Neuronal stem cell (in vitro differentiated cells): ENCODE results near the gene DNAH9.

Experiments used
- DNase-seq: peaks from one replicate; pipeline ENCODE4 v3.0.0-alpha.2; 2013; ENCODE audit warnings: low spot score
- H2AFZ ChIP-seq: one replicate; pipeline ENCODE4 v1.6.1; 2013; ENCODE audit warnings: mild to moderate bottlenecking, low read length, inconsistent platforms
- H2AK5ac ChIP-seq: 2 replicates; pipeline ENCODE4 v1.6.1; 2013; ENCODE audit warnings: low read depth, mild to moderate bottlenecking, inconsistent platforms, low read length, moderate library complexity, mixed read lengths
- H2BK120ac ChIP-seq: 2 replicates; pipeline ENCODE4 v1.6.1; 2013; ENCODE audit warnings: low read depth, mild to moderate bottlenecking, inconsistent platforms, low read length, moderate library complexity, mixed read lengths
- H2BK12ac ChIP-seq: one replicate; pipeline ENCODE4 v1.6.1; 2013; ENCODE audit warnings: low read length, inconsistent platforms
- H2BK15ac ChIP-seq: 2 replicates; pipeline ENCODE4 v1.6.1; 2013; ENCODE audit warnings: mild to moderate bottlenecking, low read length, inconsistent platforms, mixed read lengths
- H2BK5ac ChIP-seq: one replicate; pipeline ENCODE4 v1.6.1; 2013; ENCODE audit warnings: inconsistent platforms, mild to moderate bottlenecking, low read length, moderate library complexity
- H3K14ac ChIP-seq: one replicate; pipeline ENCODE4 v1.6.1; 2013; ENCODE audit warnings: low read length, inconsistent platforms
- H3K18ac ChIP-seq: 2 replicates; pipeline ENCODE4 v1.6.1; 2013; ENCODE audit warnings: low read length, inconsistent platforms
- H3K23ac ChIP-seq: 2 replicates; pipeline ENCODE4 v1.6.1; 2013; ENCODE audit warnings: low read depth, mild to moderate bottlenecking, mixed read lengths, low read length, inconsistent platforms; ENCODE audit not compliant: poor library complexity
- H3K27ac ChIP-seq: replicated peaks from 3 replicates; pipeline ENCODE4 v1.5.1; 2013; ENCODE audit warnings: low read length, inconsistent platforms
- H3K27me3 ChIP-seq, 3 experiments: 2 replicates each; pipeline ENCODE4 v1.6.1; 2013; ENCODE audit warnings: low read length in 3 of 3, mild to moderate bottlenecking in 2 of 3, inconsistent platforms in 1 of 3, low read depth in 1 of 3, mixed read lengths in 1 of 3, moderate library complexity in 1 of 3; ENCODE audit not compliant: control insufficient read depth in 3 of 3, insufficient read depth in 3 of 3
- H3K36me3 ChIP-seq, 2 donors: replicated peaks in 1 of 2; 2 replicates each; pipeline ENCODE4 v1.6.1; 2013; ENCODE audit warnings: low read length in 2 of 2; ENCODE audit not compliant: control insufficient read depth in 2 of 2, insufficient read depth in 2 of 2
- H3K4ac ChIP-seq: 2 replicates; pipeline ENCODE4 v1.6.1; 2013; ENCODE audit warnings: inconsistent platforms, mild to moderate bottlenecking, low read length, moderate library complexity
- H3K4me1 ChIP-seq, 2 donors: 1 replicate in 1 of 2; 2 replicates in 1 of 2; pipeline ENCODE4 v1.6.1; 2013; ENCODE audit warnings: low read length in 2 of 2, low read depth in 1 of 2; ENCODE audit not compliant: control insufficient read depth in 2 of 2, insufficient read depth in 1 of 2
- H3K4me2 ChIP-seq: one replicate; pipeline ENCODE4 v1.6.1; 2013; ENCODE audit warnings: mild to moderate bottlenecking, low read length, inconsistent platforms; ENCODE audit not compliant: insufficient read depth, poor library complexity, severe bottlenecking
- H3K4me3 ChIP-seq, 2 donors: 2 replicates each; pipeline ENCODE4 v1.5.1; 2013; ENCODE audit warnings: low read length in 2 of 2, mild to moderate bottlenecking in 2 of 2, inconsistent platforms in 1 of 2, moderate library complexity in 1 of 2
- H3K79me1 ChIP-seq: one replicate; pipeline ENCODE4 v1.6.1; 2013; ENCODE audit warnings: low read depth, mild to moderate bottlenecking, inconsistent platforms, low read length, moderate library complexity
- H3K9ac ChIP-seq: one replicate; pipeline ENCODE4 v1.6.1; 2013; ENCODE audit warnings: mild to moderate bottlenecking, low read depth, low read length, inconsistent platforms; ENCODE audit not compliant: poor library complexity
- H3K9me3 ChIP-seq, 2 donors: replicated peaks in 1 of 2; 2 replicates each; pipeline versions ENCODE3 to v1.6.1; 2013; ENCODE audit warnings: low read length in 2 of 2, mild to moderate bottlenecking in 2 of 2, inconsistent platforms in 1 of 2, low read depth in 1 of 2, mixed read lengths in 1 of 2, moderate library complexity in 1 of 2; ENCODE audit not compliant: control insufficient read depth in 2 of 2, insufficient read depth in 1 of 2
- H4K8ac ChIP-seq: one replicate; pipeline ENCODE4 v1.6.1; 2013; ENCODE audit warnings: low read depth, mild to moderate bottlenecking, inconsistent platforms, low read length, moderate library complexity
- H4K91ac ChIP-seq: one replicate; pipeline ENCODE4 v1.6.1; 2013; ENCODE audit warnings: low read length, low read depth, mild to moderate bottlenecking, inconsistent platforms; ENCODE audit not compliant: poor library complexity
- WGBS, 2 donors: extraction: QIAGEN DNeasy Blood & Tissue Kit; methylation state at CpG; one replicate each; pipeline ENCODE4 v1.1.7; 2013; ENCODE audit warnings: missing lambda C conversion rate in 2 of 2, mixed read lengths in 1 of 2; ENCODE audit not compliant: insufficient read length in 2 of 2, insufficient replicate concordance in 1 of 2; ENCODE audit errors: extremely low coverage in 2 of 2; 5-methylcytosine and 5-hydroxymethylcytosine counted together

DNAH9 gene

DNA sequence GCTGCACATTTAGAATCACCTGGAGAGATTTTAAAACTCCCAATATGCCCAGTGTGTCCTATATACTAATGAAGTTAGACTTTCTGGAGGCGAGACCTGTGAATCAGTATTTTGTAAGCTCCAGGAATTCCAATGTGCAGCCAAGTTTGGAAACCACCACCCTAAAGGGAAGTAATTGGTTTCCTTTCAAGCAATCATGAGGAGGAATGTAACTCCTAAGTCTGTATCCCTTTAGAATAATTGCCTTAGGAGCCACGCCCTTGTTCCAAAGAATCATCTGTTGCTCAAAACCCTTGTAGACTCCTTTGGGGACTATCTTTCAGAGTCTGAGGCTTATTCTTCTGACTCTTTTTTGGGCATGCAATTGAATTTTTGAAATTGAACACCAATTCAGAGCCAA lies 84.4 kb downstream of the DNAH9 start:
- Histone ChIP-seq H3K9ac (no peak overlapping the region), H3K27ac (no peak overlapping the region), H3K9me3 (no peaks in the 10 kb centered on the region), H3K27me3 (no peaks in the 10 kb centered on the region), H3K23ac (no peak overlapping the region), H3K36me3 (no peaks in the 10 kb centered on the region), H3K4me3 (no peak overlapping the region), H3K79me1 (no peaks in the 10 kb centered on the region), H2BK120ac (no peak overlapping the region), H2BK12ac (no peak overlapping the region), H2BK5ac (no peak overlapping the region), H3K14ac (no peak overlapping the region), H2BK15ac (no peak overlapping the region), H3K4ac (no peak overlapping the region), H3K18ac (no peak overlapping the region), H2AFZ (no peak overlapping the region), H4K8ac (no peak overlapping the region), H4K91ac (no peak overlapping the region), H3K4me2 (no peak overlapping the region), H2AK5ac (no peak overlapping the region), H3K4me1 (no peaks in the 10 kb centered on the region)
- WGBS, 2 donors, result no CpG with 5 or more reads among the region's 2 CpGs
- DNase-seq, result no peak

DNA sequence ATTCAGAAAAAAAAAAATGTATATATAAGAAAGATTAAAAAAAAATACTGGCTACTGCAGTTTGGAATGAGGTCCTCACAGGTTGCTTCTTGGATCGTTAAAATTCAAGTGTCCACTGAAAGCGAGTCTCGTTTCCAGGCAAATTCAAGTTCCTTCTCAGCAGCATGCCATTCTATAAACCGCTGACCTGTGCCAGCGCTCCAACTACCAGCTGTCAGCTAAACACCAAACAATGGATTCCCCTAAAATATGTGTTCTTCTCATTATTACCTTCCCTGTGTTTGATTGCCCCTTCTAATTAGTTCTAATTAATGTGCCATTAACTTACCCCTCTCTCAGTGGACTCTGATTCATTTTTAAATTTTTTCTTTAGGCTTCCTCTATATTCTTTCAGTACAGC lies 92.4 kb downstream of the DNAH9 start:
- WGBS, 2 donors, result no CpG with 5 or more reads among the region's 5 CpGs
- no peaks in the 10 kb centered on the region for H3K4me1 ChIP-seq
- no peak overlapping the region for H3K4ac ChIP-seq

DNA sequence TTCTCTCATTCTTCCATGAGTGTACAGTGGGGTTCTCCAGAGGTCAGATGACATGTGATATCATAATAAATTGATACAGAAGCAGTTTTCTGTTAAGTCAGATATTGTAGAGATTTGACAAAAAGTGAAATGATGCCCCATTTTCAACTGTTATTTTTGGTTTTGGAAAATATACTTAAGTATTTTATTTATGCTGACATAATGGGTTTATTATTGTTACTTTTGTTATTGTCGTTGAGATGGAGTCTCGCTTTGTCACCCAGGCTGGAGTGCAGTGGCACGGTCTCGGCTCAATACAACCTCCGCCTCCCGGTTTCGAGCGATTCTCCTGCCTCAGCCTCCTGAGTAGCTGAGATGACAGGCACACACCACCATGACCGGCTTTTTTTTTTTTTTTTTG lies 94.4 kb downstream of the DNAH9 start:
- Histone ChIP-seq H3K14ac (no peak overlapping the region), H2AFZ (no peak overlapping the region), H4K8ac (no peak overlapping the region), H3K4me2 (no peak overlapping the region), H2BK15ac (no peak overlapping the region), H4K91ac (no peak overlapping the region), H3K27ac (no peak overlapping the region), H3K4me1 (no peaks in the 10 kb centered on the region), H3K9ac (no peak overlapping the region), H2BK5ac (no peak overlapping the region), H3K9me3 (no peaks in the 10 kb centered on the region), H2BK120ac (no peak overlapping the region), H3K4ac (no peak overlapping the region), H2BK12ac (no peak overlapping the region), H3K18ac (no peak overlapping the region), H3K23ac (no peak overlapping the region), H3K79me1 (no peaks in the 10 kb centered on the region), H3K36me3 (no peaks in the 10 kb centered on the region), H3K27me3 (no peaks in the 10 kb centered on the region), H3K4me3 (no peak overlapping the region), H2AK5ac (no peak overlapping the region)
- DNase-seq, result no peak
- no CpG with 5 or more reads among the region's 9 CpGs for WGBS, 2 donors

More for the DNA sequence above, 92.4 kb downstream of the DNAH9 start:
- H2BK5ac ChIP-seq, result no peak overlapping the region
- no peaks in the 10 kb centered on the region for H3K9me3 ChIP-seq
- no peak overlapping the region for H2AFZ ChIP-seq
- no peak overlapping the region for H4K8ac ChIP-seq
- no peak overlapping the region for H3K4me3 ChIP-seq
- no peak overlapping the region for H3K9ac ChIP-seq
- H3K79me1 ChIP-seq, result no peaks in the 10 kb centered on the region
- no peak overlapping the region for H3K14ac ChIP-seq
- H2BK120ac ChIP-seq, result no peak overlapping the region
- no peak overlapping the region for H3K23ac ChIP-seq
- no peak overlapping the region for H4K91ac ChIP-seq
- no peak overlapping the region for H3K18ac ChIP-seq
- no peak overlapping the region for H2AK5ac ChIP-seq
- no peak overlapping the region for H2BK15ac ChIP-seq
- H3K27ac ChIP-seq, result no peak overlapping the region
- no peaks in the 10 kb centered on the region for H3K36me3 ChIP-seq
- no peak for DNase-seq
- H3K27me3 ChIP-seq, result no peaks in the 10 kb centered on the region
- H3K4me2 ChIP-seq, result no peak overlapping the region
- no peak overlapping the region for H2BK12ac ChIP-seq

DNA sequence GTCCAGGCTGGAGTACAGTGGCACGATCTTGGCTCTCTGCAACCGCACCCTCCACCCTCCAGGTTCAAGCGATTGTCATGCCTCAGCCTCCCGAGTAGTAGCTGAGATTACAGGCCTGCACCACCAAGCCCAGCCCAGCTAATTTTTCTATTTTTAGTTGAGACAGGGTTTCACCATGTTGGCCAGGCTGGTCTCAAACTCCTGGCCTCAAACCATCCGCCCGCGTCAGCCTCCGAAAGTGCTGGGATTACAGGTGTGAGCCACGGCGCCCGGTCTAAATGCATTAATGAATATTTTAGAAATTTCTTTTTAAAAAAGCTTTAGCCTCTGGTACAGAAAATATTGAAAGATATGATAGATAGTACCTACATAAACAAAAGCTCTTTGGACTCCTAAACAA lies 95.0 kb downstream of the DNAH9 start:
- Histone ChIP-seq H3K27me3 (no peaks in the 10 kb centered on the region), H2AFZ (no peak overlapping the region), H3K4me1 (no peaks in the 10 kb centered on the region), H2BK120ac (no peak overlapping the region), H3K79me1 (no peaks in the 10 kb centered on the region), H3K27ac (no peak overlapping the region), H4K91ac (no peak overlapping the region), H2BK5ac (no peak overlapping the region), H3K18ac (no peak overlapping the region), H3K36me3 (no peaks in the 10 kb centered on the region), H2BK15ac (no peak overlapping the region), H3K9ac (no peak overlapping the region), H4K8ac (no peak overlapping the region), H3K4me3 (no peak overlapping the region), H3K9me3 (no peaks in the 10 kb centered on the region), H3K4ac (no peak overlapping the region), H2BK12ac (no peak overlapping the region), H2AK5ac (no peak overlapping the region), H3K23ac (no peak overlapping the region), H3K4me2 (no peak overlapping the region), H3K14ac (no peak overlapping the region)
- no peak for DNase-seq
- WGBS, 2 donors, result no CpG with 5 or more reads among the region's 11 CpGs
